Sigmoid colon (tissue), 4 donors: ENCODE results near the gene HIVEP3.

Experiments used
- CTCF ChIP-seq, 4 experiments: fragments of 450-650 bp in 3 of 4; fragments of 200-600 bp in 1 of 4; IDR thresholded peaks; one replicate each; pipeline ENCODE4 v1.5.1; 2016 to 2019; ENCODE audit warnings: antibody characterized with exemption in 4 of 4, mild to moderate bottlenecking in 3 of 4, moderate library complexity in 2 of 4
- EP300 ChIP-seq, 4 donors: sonication (generic); formaldehyde crosslinking; IDR thresholded peaks; one replicate each; pipeline ENCODE4 v1.6.1; 2017; ENCODE audit warnings: antibody characterized with exemption in 4 of 4
- POLR2A ChIP-seq, 2 donors: fragments of 450-650 bp; IDR thresholded peaks; one replicate each; pipeline ENCODE4 v1.6.1; 2016; ENCODE audit warnings: antibody characterized with exemption in 2 of 2, mild to moderate bottlenecking in 2 of 2, moderate library complexity in 2 of 2
- POLR2AphosphoS5 ChIP-seq, 4 donors: sonication (generic); formaldehyde crosslinking; IDR thresholded peaks; one replicate each; pipeline ENCODE4 v1.6.1; 2017; ENCODE audit warnings: antibody characterized with exemption in 4 of 4

- TF ChIP-seq EP300 (IDR thresholded peaks at IDR 0.05) = no peak
- TF ChIP-seq CTCF (IDR thresholded peaks at IDR 0.05) = no peak
- no peak for TF ChIP-seq POLR2A (IDR thresholded peaks at IDR 0.05)
- TF ChIP-seq POLR2AphosphoS5 (IDR thresholded peaks at IDR 0.05) = peak in 2 of 4 donors; percentile 31 to 37
Measured at GRCh38 chr1:41465741-41466140, 453.0 kb downstream of the HIVEP3 start.
